Measurements from ENCODE around the gene PYGL. TPM values are rescaled to one million over a fixed set of nuclear protein-coding genes. Genes with fewer than 3 reads are reported as not detected.

Gene PYGL
- total and polyA plus RNA-seq, 2 donors (not counting 3 experiments of a cell fraction or from before 2014, with no cell fraction given) = 15.1 to 45.7 TPM

- Histone ChIP-seq H3K4me1 (ENCODE audit: control insufficient read depth, extremely low read depth, insufficient read depth, low read length) (peaks cover 15% of the 10 kb centered on the region), H3K9me3 (replicated peaks; ENCODE audit: control insufficient read depth, insufficient read depth, low read length) (no peaks in the 10 kb centered on the region), H2AFZ (ENCODE audit: low read depth, low read length) (no peak overlapping the region), H3K4me3 (replicated peaks in 1 of 3; ENCODE audit: insufficient read depth in 1 of 3, low read depth in 1 of 3, low read length in 3 of 3) (no peak overlapping the region), H3K4me2 (ENCODE audit: insufficient read depth, low read length) (no peak overlapping the region), H3K79me2 (ENCODE audit: control insufficient read depth, insufficient read depth, low read length) (no peaks in the 10 kb centered on the region), H3K27ac (ENCODE audit: insufficient read depth, low read depth, low read length) (no peak overlapping the region), H3K9me1 (replicated peaks; ENCODE audit: control insufficient read depth, extremely low read depth, insufficient read depth, low read length) (no peaks in the 10 kb centered on the region), H3K27me3 (ENCODE audit: control insufficient read depth in 2 of 2, insufficient read depth in 2 of 2, low read length in 2 of 2) (peaks cover 2 to 6% of the 10 kb centered on the region in 2 experiments), H3K36me3 (ENCODE audit: control insufficient read depth in 2 of 2, extremely low read depth in 1 of 2, insufficient read depth in 2 of 2, low read length in 2 of 2) (no peaks in the 10 kb centered on the region), H3K9ac (replicated peaks; ENCODE audit: extremely low read depth, insufficient read depth, low read length) (no peak overlapping the region), H4K20me1 (replicated peaks; ENCODE audit: control insufficient read depth, extremely low read depth, insufficient read depth, low read length) (no peaks in the 10 kb centered on the region)
- dilution Hi-C loops (cut with MboI; ENCODE audit: extremely low pct_ligation_motif_present, low sequenced_read_pairs) = no loop called here
- POLR2A ChIA-PET = no interaction called here
- DNase-seq (ENCODE audit: low read depth, low spot score) = no peak
- intact Hi-C loops (cut with micrococcal nuclease) = no loop called here
- FAIRE-seq = no peak
- no TSS peak for BruUV-seq (replicated peaks)
- TF ChIP-seq POLR2AphosphoS5 (IDR thresholded peaks at IDR 0.05; ENCODE audit: insufficient read depth, low read depth, low read length) (no peak), POLR2A (IDR thresholded peaks at IDR 0.05; ENCODE audit: low read depth, low read length) (no peak), MYC (IDR thresholded peaks at IDR 0.05; ENCODE audit: low read depth, low read length) (no peak), CTCF (IDR thresholded peaks at IDR 0.05; ENCODE audit: extremely low read depth in 1 of 2, insufficient read depth in 1 of 2, low read depth in 1 of 2, low read length in 2 of 2) (no peak), FOS (IDR thresholded peaks at IDR 0.05; ENCODE audit: borderline replicate concordance, insufficient read depth, low read length) (no peak), MAX (IDR thresholded peaks at IDR 0.05; ENCODE audit: insufficient read depth, insufficient read length) (no peak), EZH2 (IDR thresholded peaks at IDR 0.05; ENCODE audit: borderline replicate concordance, low read depth, low read length, severe bottlenecking) (no peak), JUN (IDR thresholded peaks at IDR 0.05; ENCODE audit: borderline replicate concordance, insufficient read depth, insufficient read length, low read depth) (no peak), GATA2 (IDR thresholded peaks at IDR 0.05; ENCODE audit: insufficient read depth, insufficient read length, low read depth, low read length) (no peak)
- CTCF ChIA-PET = interaction anchor here (1.6 kb wide), 1 partner anchor 87 kb away, joined by 4 read pairs; no protein-coding TSS in a partner anchor
These were observed 80.0 kb downstream of the PYGL start for GRCh38 chr14:50864237-50864636.
